PFSK-1 (cell line): ENCODE data around the gene LSM8.

ENCODE experiments used
- POLR2AphosphoS5 ChIP-seq: IDR thresholded peaks from 2 replicates; pipeline ENCODE4 v1.6.1; 2012; ENCODE audit warnings: low read depth, mild to moderate bottlenecking, control low read depth, low read length, moderate library complexity
- REST ChIP-seq, 2 experiments: IDR thresholded peaks; 2 replicates each; pipeline versions ENCODE4 v1.6.1 to v1.8.0; 2011 to 2012; ENCODE audit warnings: low read depth in 2 of 2, low read length in 2 of 2, control low read depth in 1 of 2, inconsistent platforms in 1 of 2, mild to moderate bottlenecking in 1 of 2, moderate library complexity in 1 of 2; ENCODE audit not compliant: insufficient read depth in 1 of 2
- SIN3A ChIP-seq: IDR thresholded peaks from 2 replicates; pipeline ENCODE4 v1.6.1; 2012; ENCODE audit warnings: mild to moderate bottlenecking, low read length, moderate library complexity, borderline replicate concordance; ENCODE audit not compliant: insufficient read depth

- peak; percentile 69 for TF ChIP-seq POLR2AphosphoS5
- no peak for TF ChIP-seq SIN3A
- TF ChIP-seq REST (IDR thresholded peaks at IDR 0.05; ENCODE audit: insufficient read depth in 1 of 2, low read depth in 2 of 2, low read length in 2 of 2): 0 out of 4 replicates have a peak, but pooled peaks of 1 of the 2 experiments have one; percentile 38
Measured at GRCh38 chr7:118214051-118214832, 30.3 kb downstream of the LSM8 start.
